ENCODE measurements around the gene MAPKBP1.

- TF ChIP-seq CTCF (IDR thresholded peaks at IDR 0.05), result no peak
- TF ChIP-seq POLR2A (IDR thresholded peaks at IDR 0.05), result no peak
These were observed 92.0 kb downstream of the MAPKBP1 start for GRCh38 chr15:41866263-41866703.
